Measurements from ENCODE around the gene ADH1C. TPM values are rescaled to one million over a fixed set of nuclear protein-coding genes. Genes with fewer than 3 reads are reported as not detected.

ADH1C gene
- total RNA-seq, 2 experiments from 2014 or later: not detected

DNA sequence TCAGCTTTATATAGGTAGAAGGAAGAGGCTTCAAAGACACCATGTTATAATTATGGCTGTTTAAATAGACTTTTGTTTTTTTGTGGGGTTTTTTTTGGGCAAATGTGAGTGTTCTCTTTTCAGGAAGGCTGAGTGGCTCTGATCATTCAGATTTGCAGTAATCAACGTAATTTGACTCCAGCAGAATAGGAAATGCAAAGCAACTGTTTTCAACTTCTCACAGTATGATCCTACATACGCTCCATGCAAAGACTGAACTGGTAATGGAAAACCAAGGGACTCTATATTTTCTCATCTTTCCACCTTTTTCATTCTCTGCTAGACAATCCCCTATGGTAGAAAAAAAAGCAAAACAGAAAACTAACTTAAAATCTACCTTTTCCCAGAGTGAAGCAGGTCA is 42.2 kb downstream of the ADH1C start:
- ChIA-PET CTCF (no interaction called here), POLR2A (no interaction called here)

- ChIA-PET POLR2A (no interaction called here), CTCF (no interaction called here)
These were observed 46.7 kb downstream of the ADH1C start for GRCh38 chr4:99305638-99306400.

- CTCF ChIA-PET: no interaction called here
These were observed 51.0 kb downstream of the ADH1C start for GRCh38 chr4:99301376-99302164.

GRCh38 chr4:99300934-99301333 is 51.6 kb downstream of the ADH1C start:
- ChIA-PET POLR2A (no interaction called here), CTCF (no interaction called here)

More at GRCh38 chr4:99301376-99302164, 51.0 kb downstream of the ADH1C start:
- POLR2A ChIA-PET: no interaction called here

DNA sequence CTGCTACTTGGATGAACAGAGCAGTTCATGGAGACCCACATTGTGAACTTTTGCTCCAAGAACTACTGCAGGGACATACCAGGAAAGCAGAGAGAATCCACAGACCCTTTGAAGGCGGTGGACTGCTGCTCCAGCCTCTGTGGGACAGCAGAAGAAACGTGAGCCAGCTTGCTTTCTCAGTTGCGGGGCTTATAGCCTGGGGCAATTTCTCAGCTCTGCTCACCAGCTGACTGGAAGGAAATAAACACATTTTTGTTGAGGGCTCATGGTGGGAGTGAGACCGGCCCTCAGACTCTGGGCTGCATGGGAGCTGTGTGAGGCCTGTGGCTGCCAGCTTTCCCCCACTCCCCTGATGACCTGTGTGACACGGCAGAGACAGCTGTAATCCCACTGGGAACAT is 59.2 kb downstream of the ADH1C start:
- ChIA-PET POLR2A (no interaction called here), CTCF (no interaction called here)

GRCh38 chr4:99290848-99291786 is 61.4 kb downstream of the ADH1C start, which contains the start of gene ADH1A:
ADH1A (minus strand) TSS chr4:99290985; CDS start chr4:99290914, 71 bp downstream.
- ChIA-PET POLR2A (interaction anchor here (0.6 kb wide), 1 partner anchor 353 kb away, joined by 3 read pairs; no protein-coding TSS in a partner anchor), CTCF (no interaction called here)

Other genes with a start within 250 kb of the ADH1C start
- gene ADH4, start 208.4 kb downstream of the ADH1C start, total RNA-seq: not detected
- not detected for gene ADH6, start 133.5 kb downstream of the ADH1C start, total RNA-seq
- gene ADH1A, start 61.8 kb downstream of the ADH1C start, total RNA-seq: not detected
- not detected for gene ADH1B, start 31.3 kb downstream of the ADH1C start, total RNA-seq
- not detected for gene ADH7, start 82.6 kb upstream of the ADH1C start, total RNA-seq
- not detected for gene C4orf17, start 158.3 kb upstream of the ADH1C start, total RNA-seq
- gene TRMT10A, start 211.3 kb upstream of the ADH1C start, total RNA-seq: 1 to 10 TPM; 7.6 to 8.7 TPM
- not detected for gene MTTP, start 222.1 kb upstream of the ADH1C start, total RNA-seq